Hematopoietic multipotent progenitor cell (in vitro differentiated cells): ENCODE results near the gene VPS13D. TPM values are rescaled to one million over a fixed set of nuclear protein-coding genes. Genes with fewer than 3 reads are reported as not detected.

Experiments
- DNase-seq, 3 donors: peaks; one replicate each; pipeline ENCODE4 v3.0.0-alpha.2; 2011 to 2015; ENCODE audit warnings: low read depth in 2 of 3, low spot score in 2 of 3
- total RNA-seq: library from RNA; depleted of rRNA; stranded (reverse); fragments of >200 nt; gene quantifications from one replicate; pipeline ENCODE4 v1.2.3, GENCODE V29; 2012

VPS13D gene
- total RNA-seq, 1 donor, result 22.4 TPM

GRCh38 chr1:12546771-12547585 is 317.1 kb downstream of the VPS13D start:
- DNase-seq, result no peak

DNA sequence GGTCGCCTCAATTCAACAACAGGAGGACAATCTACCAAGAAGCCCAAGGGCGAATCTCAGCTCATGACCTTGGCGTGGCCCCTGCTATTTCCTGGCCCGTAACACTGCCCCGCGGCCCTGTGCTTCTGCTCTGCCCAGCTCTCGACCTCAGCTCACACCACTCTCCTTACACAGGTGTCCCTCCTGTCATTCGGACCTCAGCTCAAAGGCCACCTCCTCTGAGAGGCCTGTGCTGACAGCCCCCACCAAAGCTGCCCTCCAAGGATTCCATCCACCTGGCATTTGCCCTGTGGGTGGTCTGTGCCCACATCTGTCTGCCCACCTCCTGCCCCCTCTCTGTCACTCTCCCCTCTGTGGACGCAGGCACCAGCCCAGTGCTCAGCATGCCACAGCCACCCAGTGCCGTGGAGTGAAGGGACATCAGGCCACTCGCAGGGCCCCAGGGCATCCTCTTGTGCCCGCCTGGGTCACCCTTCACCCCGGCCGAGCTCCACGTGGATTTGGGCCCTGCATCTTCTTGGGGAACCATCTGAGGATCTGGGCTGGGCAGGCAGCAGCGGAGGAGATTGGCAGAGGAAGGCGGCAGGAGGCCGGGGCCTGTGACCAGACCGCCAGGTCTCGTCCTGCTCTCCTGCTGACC is 317.9 kb downstream of the VPS13D start:
- DNase-seq, result no peak

DNA sequence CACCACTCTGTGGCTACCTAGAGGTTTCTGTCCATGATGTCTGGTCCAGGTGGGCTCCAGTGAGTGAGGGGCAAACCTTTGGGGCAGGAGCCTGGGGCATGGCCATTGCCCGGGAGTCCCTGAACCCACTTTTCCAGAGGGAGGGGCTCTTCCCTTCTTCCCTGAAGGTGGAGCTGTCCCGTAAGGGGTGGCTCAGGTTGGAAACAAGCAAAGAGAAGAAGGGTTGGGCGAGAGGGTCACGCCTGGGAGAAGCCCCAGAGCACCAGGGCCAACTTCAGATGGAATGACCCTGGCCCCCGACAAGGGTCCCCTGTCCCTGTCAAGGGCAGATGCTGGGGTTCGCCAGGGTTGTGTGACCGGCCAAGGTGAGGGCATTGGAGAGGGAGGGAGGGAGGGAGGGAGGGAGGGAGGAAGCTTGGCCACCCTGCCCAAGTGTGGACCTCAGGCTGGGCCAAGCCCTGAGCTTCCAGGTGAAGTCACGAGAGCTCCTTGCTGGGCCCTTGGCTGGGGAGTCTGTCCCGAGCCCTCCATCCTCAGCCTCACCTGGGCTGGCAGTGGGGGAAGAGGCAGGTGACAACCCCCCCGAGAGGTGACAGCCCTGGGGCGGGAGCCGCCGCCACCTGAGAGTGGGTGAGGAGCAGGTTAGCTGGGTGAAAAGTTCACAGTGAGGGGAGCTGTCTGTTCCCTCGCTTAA is 318.6 kb downstream of the VPS13D start:
- DNase-seq, result no peak

DNA sequence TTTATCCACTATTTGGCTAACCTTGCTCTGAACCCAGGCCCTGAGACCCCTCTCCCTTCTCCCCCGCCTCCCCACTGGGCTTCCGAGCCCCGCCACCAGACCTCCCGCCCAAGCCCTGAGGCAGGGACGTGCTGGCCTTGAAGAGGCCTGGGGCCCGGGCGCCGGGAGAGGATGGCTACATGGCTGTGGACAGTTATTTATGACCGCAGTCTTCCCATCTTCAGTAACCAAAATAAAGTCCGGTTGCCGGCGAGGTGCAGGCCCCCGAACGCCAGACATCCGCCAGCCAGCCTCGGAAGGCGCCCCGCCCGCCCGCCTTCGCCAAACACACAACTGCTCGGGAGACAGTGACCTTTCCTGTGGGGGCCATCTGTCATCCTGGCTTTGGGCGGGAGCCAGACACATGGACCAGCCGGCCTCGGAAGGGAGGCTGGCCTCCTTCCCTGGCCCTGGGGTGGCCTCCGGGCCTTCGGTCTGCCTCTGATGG is 319.2 kb downstream of the VPS13D start:
- DNase-seq, result no peak

GRCh38 chr1:12549460-12550349 is 319.9 kb downstream of the VPS13D start:
- DNase-seq, result no peak

- DNase-seq, result no peak
Measured at GRCh38 chr1:12551584-12551983, 321.8 kb downstream of the VPS13D start.

DNA sequence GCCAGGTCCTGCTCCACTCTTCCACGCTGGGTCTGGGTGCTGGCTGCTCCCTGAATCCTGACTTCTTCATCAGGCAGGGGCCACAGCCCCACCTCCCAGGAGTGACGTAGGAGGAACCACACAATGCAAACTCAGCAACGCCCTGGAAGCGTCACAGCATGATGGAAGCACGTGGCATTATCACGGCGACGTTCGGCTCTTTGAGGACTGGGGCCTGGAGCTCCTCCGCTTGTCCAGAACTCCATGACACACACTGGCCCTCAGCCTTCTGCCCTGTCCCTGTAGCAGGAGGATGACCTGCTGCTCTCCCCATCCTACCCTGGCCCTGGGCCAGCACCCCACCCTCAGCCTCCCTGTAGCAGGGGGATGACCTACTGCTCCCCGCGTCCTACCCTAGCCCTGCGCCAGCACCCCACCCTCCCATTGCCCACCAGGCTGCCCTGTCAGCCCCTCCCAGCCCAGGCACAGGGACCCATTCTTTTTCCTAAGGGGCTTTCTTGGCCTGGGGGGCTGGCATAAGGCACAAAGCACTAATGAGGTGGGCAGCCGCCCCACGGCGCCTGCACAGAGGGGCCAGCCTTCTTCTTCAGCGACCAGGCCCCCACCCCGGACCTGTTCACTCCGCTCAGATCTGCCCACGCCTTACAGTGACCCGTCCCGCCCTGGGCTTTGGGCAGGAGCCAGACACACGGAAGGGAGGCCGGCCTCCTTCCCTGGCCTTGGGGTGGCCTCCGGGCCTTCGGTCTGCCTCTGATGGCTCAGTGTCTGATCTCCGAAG is 322.5 kb downstream of the VPS13D start:
- no peak for DNase-seq

DNA sequence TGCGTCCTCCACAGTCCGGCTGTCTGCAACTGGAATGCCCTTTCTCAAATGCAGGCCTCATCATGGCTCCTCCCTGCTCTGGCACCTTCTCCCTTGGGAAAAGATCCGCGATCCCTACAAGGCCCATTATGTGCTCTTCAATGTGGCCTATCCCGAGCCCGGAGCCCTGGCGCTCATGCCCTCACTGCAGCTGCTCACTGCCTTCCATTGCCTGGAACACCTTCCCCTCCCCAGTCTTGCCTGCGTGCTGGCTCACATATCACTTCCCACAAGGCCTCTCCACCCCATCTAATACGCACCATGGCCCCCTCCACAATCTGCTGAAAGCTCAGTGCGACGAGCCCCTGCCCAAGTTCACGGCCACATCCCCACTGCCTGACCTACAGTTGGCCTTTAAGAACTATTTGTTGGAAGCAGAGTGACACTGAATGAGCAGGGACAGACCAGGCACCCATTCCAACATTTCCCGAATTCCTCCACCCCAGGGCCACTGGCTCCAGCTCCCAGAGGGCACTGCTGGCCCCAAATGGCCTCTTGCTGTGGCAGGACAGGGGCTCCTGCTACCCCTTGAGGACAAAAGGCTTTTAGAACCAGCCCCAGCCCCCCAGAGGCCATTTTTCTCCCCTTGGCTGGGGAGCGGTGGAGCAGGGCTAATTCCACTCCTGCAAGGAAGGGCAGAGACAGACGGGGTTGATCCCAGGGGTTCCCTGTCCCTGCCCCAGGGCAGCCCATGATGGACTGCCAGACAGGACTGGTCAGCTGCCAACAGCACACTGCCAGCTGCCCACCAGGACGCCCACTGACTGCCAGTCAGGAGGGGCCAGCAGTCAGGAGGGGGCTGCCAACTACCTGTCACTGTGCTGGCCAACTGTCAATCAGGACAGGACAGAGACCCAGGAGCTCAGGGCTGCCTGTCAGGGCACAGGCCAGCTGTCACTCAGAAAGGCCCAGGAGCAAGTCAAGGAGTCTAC is 323.4 kb downstream of the VPS13D start:
- no peak for DNase-seq

DNA sequence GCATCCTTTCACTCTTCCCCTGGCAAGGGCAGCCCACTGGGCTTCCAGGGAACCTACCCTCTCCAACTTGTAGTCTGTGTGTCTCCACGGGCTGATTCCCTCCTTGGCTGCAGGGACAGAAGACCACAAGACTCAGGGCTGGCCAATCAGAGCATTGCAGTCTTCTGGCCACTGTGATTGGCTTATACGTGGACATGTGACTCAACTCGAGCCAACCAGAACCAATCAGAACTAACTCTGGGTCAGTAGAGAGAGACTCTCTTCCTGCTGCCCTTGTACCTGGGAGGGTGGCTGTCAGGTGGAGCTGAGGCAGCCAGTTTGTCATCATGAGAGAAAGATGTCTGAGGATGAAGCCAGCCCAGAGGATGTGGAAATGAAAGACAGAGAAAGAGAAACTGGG is 324.1 kb downstream of the VPS13D start:
- DNase-seq, result no peak

GRCh38 chr1:12554521-12555305 is 324.9 kb downstream of the VPS13D start:
- DNase-seq, result no peak

DNA sequence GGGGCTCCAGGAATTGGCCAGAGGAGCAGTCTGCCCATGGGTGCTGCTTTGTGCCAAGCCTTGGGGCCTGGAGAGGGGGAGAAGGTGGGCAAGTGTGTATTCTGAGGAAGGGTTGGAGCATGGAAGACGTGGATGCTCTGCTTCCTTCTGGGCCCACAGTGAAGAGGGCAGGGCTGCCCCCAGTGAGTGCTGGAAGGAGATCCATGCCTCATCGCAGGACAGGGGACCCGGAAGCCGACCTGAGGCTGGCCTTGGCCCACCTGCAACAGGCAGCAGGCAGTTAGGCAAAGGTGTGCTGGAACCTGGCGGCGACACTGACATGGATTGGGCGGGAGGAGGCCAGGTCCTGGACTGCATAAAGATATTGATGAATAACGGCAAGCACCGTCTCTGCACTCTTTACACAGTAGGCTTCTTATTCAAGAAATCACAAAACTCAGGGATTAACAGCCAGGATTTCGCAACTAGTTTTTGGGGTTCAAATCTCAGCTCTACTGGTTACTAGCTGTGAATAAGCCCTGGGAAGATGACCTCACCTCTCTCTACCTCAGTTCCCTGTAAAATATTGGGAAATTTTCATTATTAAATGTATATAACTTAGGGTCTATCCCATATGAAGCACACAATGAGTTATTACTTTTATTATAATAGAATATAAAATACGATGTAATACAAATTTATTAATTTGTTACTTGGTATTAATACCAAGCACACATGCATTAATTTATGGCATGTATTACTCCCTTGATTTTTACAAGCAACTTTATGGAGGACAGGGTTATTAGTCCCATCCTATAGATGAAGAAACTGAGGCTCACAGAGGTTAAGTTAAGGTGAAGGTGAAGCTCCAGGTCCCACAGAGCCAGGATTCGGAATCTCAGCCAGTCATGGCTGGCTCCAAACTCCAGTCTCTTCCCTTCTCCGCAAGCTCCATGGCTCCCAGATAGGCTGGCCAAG is 325.9 kb downstream of the VPS13D start:
- DNase-seq, result no peak

DNA sequence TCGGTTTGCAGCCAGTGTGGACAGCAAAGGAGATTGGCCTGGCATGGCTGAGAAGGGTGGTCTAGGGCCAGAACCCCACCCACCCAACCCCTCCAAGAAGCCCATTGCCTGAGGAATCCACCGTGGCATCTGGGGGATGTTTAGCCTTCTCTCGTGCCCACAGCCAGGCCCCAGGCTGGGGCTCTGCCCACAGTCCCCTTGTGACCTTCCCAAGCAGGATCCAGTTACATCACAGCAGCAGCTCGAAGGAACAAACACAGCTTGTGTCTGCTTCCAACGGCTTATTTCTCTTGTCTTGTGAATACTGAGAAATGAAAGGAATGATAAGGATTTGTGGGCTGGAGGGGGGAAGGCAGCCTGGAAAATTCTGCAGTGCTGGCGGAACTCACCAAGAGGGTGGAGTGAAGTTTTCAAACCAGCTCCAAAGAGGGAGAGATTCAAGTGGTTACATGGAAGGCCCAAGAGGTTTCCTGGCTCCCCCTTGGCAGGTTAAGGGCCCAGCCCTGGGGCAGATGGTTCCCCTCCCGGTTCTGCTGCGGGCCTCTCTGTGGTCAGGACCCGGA is 326.6 kb downstream of the VPS13D start:
- no peak for DNase-seq

DNA sequence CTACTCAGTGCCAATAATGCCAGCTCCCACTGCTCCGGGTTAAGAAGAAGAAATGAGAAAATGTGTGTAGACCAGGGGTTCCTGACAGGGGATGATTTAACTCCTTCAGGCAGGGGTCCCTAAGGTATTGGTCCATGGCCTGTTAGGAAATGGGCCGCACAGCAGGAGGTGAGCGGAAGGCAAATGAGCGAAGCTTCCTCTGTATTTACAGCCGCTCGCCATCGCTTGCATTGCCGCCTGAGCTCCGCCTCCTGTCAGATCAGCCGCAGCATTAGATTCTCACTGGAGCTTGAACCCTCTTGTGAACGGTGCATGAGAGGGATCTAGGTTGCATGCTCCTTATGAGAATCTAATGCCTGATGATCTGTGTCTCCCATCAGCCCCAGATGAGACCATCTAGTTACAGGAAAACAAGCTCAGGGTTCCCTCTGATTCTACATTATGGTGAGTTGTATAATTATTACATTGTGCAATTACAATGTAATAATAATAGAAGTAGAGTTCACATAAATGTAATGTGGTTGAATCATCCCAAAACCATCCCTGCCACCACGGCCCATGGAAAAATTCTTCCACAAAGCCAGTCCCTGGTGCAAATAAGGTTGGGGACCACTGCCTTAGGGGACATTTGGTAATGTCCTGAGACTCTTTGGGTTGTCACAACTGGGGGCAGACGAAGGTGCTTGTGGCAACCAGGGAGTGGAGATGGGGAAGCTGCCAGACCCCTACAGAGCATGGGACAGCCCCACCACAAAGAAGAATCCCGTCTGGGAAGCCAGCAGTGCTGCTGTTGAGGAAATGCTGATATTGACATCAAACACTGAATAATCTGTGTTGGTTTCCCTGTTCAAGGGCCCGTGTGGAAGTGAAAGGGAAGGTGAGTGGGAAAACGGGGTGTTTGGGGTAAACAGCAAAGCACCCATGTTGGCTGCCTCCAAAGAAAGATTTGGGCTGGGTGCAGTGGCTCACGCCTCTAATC is 327.4 kb downstream of the VPS13D start:
- DNase-seq, result no peak

DNA sequence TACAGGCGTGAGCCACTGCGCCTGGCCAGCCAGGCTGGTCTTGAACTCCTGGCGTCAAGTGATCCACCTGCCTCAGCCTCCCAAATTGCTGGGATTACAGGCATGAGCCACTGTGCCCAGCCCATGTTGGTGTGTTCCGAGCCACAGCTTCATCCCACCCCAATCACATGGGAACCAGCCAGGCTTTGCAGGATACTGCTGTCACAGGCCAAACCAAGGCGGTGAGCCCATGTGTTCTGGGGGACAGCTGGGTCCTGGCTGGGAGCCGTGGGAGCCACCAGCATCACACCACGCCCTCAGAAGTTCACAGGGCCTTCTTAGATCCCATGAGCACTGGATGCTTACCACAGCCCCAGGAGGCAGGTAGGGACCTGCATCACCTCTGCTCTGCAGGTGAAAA is 331.3 kb downstream of the VPS13D start:
- DNase-seq, result no peak
